CD4-positive, alpha-beta T cell treated with Interleukin-17A for 1 hour (primary cell): ENCODE results near the gene CLIP4.

ENCODE experiments used
- DNase-seq: peaks from one replicate; pipeline ENCODE4 v3.0.0-alpha.2; 2020

Gene CLIP4

GRCh38 chr2:29139152-29139551, 23.9 kb downstream of the CLIP4 start:
- no peak for DNase-seq

- no peak for DNase-seq
These were observed 24.5 kb downstream of the CLIP4 start for GRCh38 chr2:29139731-29140130.

- DNase-seq: no peak
These were observed 28.4 kb downstream of the CLIP4 start for GRCh38 chr2:29143657-29144056.

- DNase-seq: no peak
These were observed 31.0 kb downstream of the CLIP4 start for GRCh38 chr2:29146197-29146596.

GRCh38 chr2:29147963-29148362, 32.7 kb downstream of the CLIP4 start:
- no peak for DNase-seq

GRCh38 chr2:29154610-29155009, 39.4 kb downstream of the CLIP4 start:
- no peak for DNase-seq

- no peak for DNase-seq
These were observed 40.4 kb downstream of the CLIP4 start for GRCh38 chr2:29155578-29155977.

GRCh38 chr2:29157131-29157530, 41.9 kb downstream of the CLIP4 start:
- DNase-seq: no peak

GRCh38 chr2:29159125-29159524, 43.9 kb downstream of the CLIP4 start:
- no peak for DNase-seq

- no peak for DNase-seq
These were observed 45.0 kb downstream of the CLIP4 start for GRCh38 chr2:29160184-29160583.

GRCh38 chr2:29162204-29162928, 47.2 kb downstream of the CLIP4 start:
- no peak for DNase-seq

GRCh38 chr2:29164091-29164846, 49.1 kb downstream of the CLIP4 start:
- no peak for DNase-seq

GRCh38 chr2:29165362-29166241, 50.4 kb downstream of the CLIP4 start:
- no peak for DNase-seq

- no peak for DNase-seq
These were observed 51.2 kb downstream of the CLIP4 start for GRCh38 chr2:29166242-29167039.

GRCh38 chr2:29174937-29175336, 59.7 kb downstream of the CLIP4 start:
- no peak for DNase-seq

- DNase-seq: no peak
These were observed 60.1 kb downstream of the CLIP4 start for GRCh38 chr2:29175338-29175737.

GRCh38 chr2:29182334-29182733, 67.1 kb downstream of the CLIP4 start:
- DNase-seq: no peak

GRCh38 chr2:29182920-29183319, 67.7 kb downstream of the CLIP4 start:
- no peak for DNase-seq

GRCh38 chr2:29184531-29184930, 69.3 kb downstream of the CLIP4 start:
- DNase-seq: no peak

- no peak for DNase-seq
These were observed 71.6 kb downstream of the CLIP4 start for GRCh38 chr2:29186817-29187216.

GRCh38 chr2:29187926-29188325, 72.7 kb downstream of the CLIP4 start:
- DNase-seq: no peak

GRCh38 chr2:29189052-29189451, 73.8 kb downstream of the CLIP4 start:
- DNase-seq: no peak

- no peak for DNase-seq
These were observed 76.6 kb downstream of the CLIP4 start for GRCh38 chr2:29191817-29192216.
